K562 (cell line): ENCODE measurements around the gene ZDHHC8. TPM values are rescaled to one million over a fixed set of nuclear protein-coding genes. Genes with fewer than 3 reads are reported as not detected.

Experiments used
- BHLHE40 ChIP-seq: IDR thresholded peaks from 2 replicates; pipeline ENCODE4 v1.6.1; 2011; ENCODE audit warnings: low read length, improper control_type of control experiment
- CBX3 ChIP-seq, 2 experiments: IDR thresholded peaks; 1 replicate in 1 of 2; 2 replicates in 1 of 2; pipeline ENCODE4 v1.6.1; 2012; ENCODE audit warnings: inconsistent platforms in 2 of 2, low read length in 2 of 2, borderline replicate concordance in 1 of 2, control low read depth in 1 of 2
- CREB3L1 ChIP-seq: fragments of 450-650 bp; IDR thresholded peaks from 2 replicates; pipeline ENCODE4 v1.6.1; 2014; ENCODE audit warnings: low read depth, mild to moderate bottlenecking, moderate library complexity, borderline replicate concordance
- E2F3 ChIP-seq: fragments of 250-450 bp; sonication (Bioruptor Pico); IDR thresholded peaks from 2 replicates; pipeline ENCODE4 v1.4.0; 2020; ENCODE audit warnings: mild to moderate bottlenecking
- HCFC1 ChIP-seq: IDR thresholded peaks from 2 replicates; pipeline ENCODE4 v1.6.1; 2012; ENCODE audit warnings: low read depth, low read length, improper control_type of control experiment
- HDAC2 ChIP-seq: fragments of 450-650 bp; IDR thresholded peaks from 2 replicates; pipeline ENCODE4 v1.6.1; 2016; ENCODE audit warnings: mild to moderate bottlenecking
- HSF4 ChIP-seq: fragments of 250-450 bp; sonication (Bioruptor Pico); IDR thresholded peaks from 2 replicates; pipeline ENCODE4 v2.1.2; 2022; ENCODE audit warnings: mild to moderate bottlenecking, moderate library complexity, borderline replicate concordance
- KHSRP ChIP-seq: fragments of 450-650 bp; IDR thresholded peaks from 2 replicates; pipeline ENCODE4 v1.6.1; 2017
- KLF6 ChIP-seq: fragments of 250-450 bp; sonication (Bioruptor Pico); IDR thresholded peaks from 2 replicates; pipeline ENCODE4 v1.4.0; 2020; ENCODE audit warnings: mild to moderate bottlenecking, moderate library complexity, borderline replicate concordance
- MAZ ChIP-seq, 2 experiments: fragments of 450-650 bp in 1 of 2; sonication (generic) in 1 of 2; formaldehyde crosslinking; IDR thresholded peaks in 1 of 2; conservative IDR thresholded peaks in 1 of 2; 2 replicates each; pipeline versions ENCODE4 v1.4.0 to v1.5.0; 2020; ENCODE audit warnings: mild to moderate bottlenecking in 1 of 2, missing genetic modification reagents in 1 of 2
- NCOA2 ChIP-seq, 2 experiments: fragments of 450-650 bp; IDR thresholded peaks; 2 replicates each; pipeline ENCODE4 v1.6.1; 2018; ENCODE audit warnings: mild to moderate bottlenecking in 2 of 2, moderate library complexity in 1 of 2; ENCODE audit not compliant: partially characterized antibody in 2 of 2
- PTBP1 ChIP-seq: fragments of 200-400 bp; formaldehyde crosslinking; IDR thresholded peaks from 2 replicates; pipeline ENCODE4 v1.6.1; 2017; ENCODE audit warnings: low read depth, low read length
- PYGO2 ChIP-seq: fragments of 450-650 bp; IDR thresholded peaks from 2 replicates; pipeline ENCODE4 v1.6.1; 2016; ENCODE audit warnings: mild to moderate bottlenecking, missing genetic modification characterization, moderate library complexity, missing compliant biosample characterization
- RBM25 ChIP-seq: fragments of 200-400 bp; formaldehyde crosslinking; IDR thresholded peaks from 2 replicates; pipeline ENCODE4 v1.6.1; 2018; ENCODE audit warnings: low read length, low read depth, moderate library complexity; ENCODE audit not compliant: severe bottlenecking
- THRAP3 ChIP-seq: fragments of 450-650 bp; IDR thresholded peaks from 2 replicates; pipeline ENCODE4 v1.6.1; 2016; ENCODE audit warnings: mild to moderate bottlenecking, inconsistent platforms, borderline replicate concordance
- ZNF316 ChIP-seq: fragments of 450-650 bp; IDR thresholded peaks from 2 replicates; pipeline ENCODE4 v1.6.1; 2016
- ZNF668 ChIP-seq: fragments of 250-450 bp; sonication (Bioruptor Pico); IDR thresholded peaks from 2 replicates; pipeline ENCODE4 v1.8.0; 2022; ENCODE audit warnings: mild to moderate bottlenecking, inconsistent platforms
- polyA plus RNA-seq, 8 experiments: library from polyadenylated mRNA; depleted of rRNA in 4 of 8; stranded (reverse) in 5 of 8; unstranded in 3 of 8; fragments of >200 nt; fragmentation: Nextera tagmentation in 2 of 8; fragmentation: Illumina TruSeq in 1 of 8; extraction: Ambion mirVana in 2 of 8; extraction: Trizol in 1 of 8; gene quantifications; 2 replicates each; pipeline versions ENCODE4 v1.2.1 to v1.2.3, GENCODE V29; 2011 to 2014; ENCODE audit warnings: inconsistent platforms in 1 of 8, missing spikeins in 1 of 8
- total RNA-seq, 7 experiments: library from RNA; depleted of rRNA in 6 of 7; stranded (reverse); fragments of >200 nt in 6 of 7; fragmentation: Illumina TruSeq in 2 of 7; extraction: Trizol in 2 of 7; gene quantifications; 2 replicates each; pipeline versions ENCODE4 v1.2.1 to v1.2.3, GENCODE V29; 2011 to 2021; ENCODE audit warnings: low replicate concordance in 1 of 7
- TF ChIP-seq, protein P1 (sequence below): fragments of 250-450 bp; sonication (Bioruptor Pico); IDR thresholded peaks from 2 replicates; pipeline ENCODE4 v1.8.0; 2021; ENCODE audit warnings: mild to moderate bottlenecking, moderate library complexity
- TF ChIP-seq, protein P2 (sequence below): fragments of 250-450 bp; sonication (Bioruptor Pico); IDR thresholded peaks from 2 replicates; pipeline ENCODE4 v1.5.0; 2021

ZDHHC8 gene
- total and polyA plus RNA-seq, 9 of the 15 experiments (the other 6 are each of a cell fraction or from before 2014, with no cell fraction given) = 0.04 to 109 (median 16.4) TPM

DNA sequence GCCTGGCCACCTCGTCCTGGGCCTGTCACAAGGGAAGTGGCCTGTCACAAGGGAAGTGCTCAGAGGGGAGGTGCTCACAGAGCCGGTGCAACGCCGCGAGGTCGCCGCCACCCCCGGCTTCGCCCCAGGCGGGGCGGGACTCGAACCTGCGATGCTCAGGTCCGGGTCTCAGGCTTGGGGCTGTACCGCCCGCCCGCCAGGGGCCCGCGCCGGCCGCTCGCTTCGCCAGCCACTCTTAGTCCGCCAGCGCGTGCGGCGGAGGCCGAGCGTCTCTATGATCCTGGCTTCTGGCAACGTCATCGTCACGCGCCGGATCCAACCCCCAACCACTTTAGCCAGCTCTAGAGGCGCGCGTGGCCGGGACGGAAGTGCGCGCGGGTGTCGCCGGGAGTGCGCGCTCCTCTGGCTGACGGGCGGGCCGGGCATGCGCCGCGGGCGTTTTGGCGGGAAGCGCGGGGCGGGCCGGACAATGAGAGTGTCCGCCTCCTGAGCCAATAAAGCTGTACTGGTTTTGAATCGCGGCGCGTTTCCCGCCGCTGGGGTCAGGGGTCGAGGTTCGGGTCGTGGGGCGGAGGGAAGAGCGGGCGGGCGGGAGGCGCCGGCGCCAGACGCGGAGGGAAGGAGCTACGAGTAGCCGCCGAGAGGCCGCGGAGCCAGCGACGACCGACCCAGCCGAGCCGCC lies 14.5 kb upstream of the ZDHHC8 start, which contains the start of gene TRMT2A (continued):
- TF ChIP-seq MAZ (CRISPR knock-in tag; conservative IDR thresholded peaks at IDR 0.05 in 1 of 2, IDR thresholded peaks at IDR 0.05 in 1 of 2) = peak; percentile 97 to 100
- no peak for TF ChIP-seq RBM25
- TF ChIP-seq HDAC2 = peak; percentile 80; the same call in 1 of the 2 replicates
- TF ChIP-seq CBX3 (IDR thresholded peaks at IDR 0.05; ENCODE audit: borderline replicate concordance in 1 of 2, low read length in 2 of 2) = peak in 1 of 2 experiments; percentile 94; a peak in 2 of 3 replicates
- TF ChIP-seq CREB3L1 = no peak
- TF ChIP-seq BHLHE40 = peak; percentile 92
- TF ChIP-seq PYGO2 (tag) = no peak
- peak; percentile 88; the same call in 1 of the 2 replicates for TF ChIP-seq KHSRP
- TF ChIP-seq, protein P1, sequence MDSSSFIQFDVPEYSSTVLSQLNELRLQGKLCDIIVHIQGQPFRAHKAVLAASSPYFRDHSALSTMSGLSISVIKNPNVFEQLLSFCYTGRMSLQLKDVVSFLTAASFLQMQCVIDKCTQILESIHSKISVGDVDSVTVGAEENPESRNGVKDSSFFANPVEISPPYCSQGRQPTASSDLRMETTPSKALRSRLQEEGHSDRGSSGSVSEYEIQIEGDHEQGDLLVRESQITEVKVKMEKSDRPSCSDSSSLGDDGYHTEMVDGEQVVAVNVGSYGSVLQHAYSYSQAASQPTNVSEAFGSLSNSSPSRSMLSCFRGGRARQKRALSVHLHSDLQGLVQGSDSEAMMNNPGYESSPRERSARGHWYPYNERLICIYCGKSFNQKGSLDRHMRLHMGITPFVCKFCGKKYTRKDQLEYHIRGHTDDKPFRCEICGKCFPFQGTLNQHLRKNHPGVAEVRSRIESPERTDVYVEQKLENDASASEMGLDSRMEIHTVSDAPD = peak; percentile 66; the same call in 1 of the 2 replicates
- TF ChIP-seq THRAP3 = no peak
- no peak for TF ChIP-seq NCOA2 (IDR thresholded peaks at IDR 0.05; ENCODE audit: partially characterized antibody in 2 of 2)
- TF ChIP-seq HCFC1 = peak; percentile 99
- peak; percentile 45; the same call in 1 of the 2 replicates for TF ChIP-seq KLF6 (CRISPR knock-in tag)
- peak; percentile 100 for TF ChIP-seq E2F3 (CRISPR knock-in tag)
- TF ChIP-seq HSF4 (CRISPR knock-in tag) = peak; percentile 86
- TF ChIP-seq ZNF668 (CRISPR knock-in tag) = peak; percentile 80; the same call in 1 of the 2 replicates
- TF ChIP-seq, protein P2, sequence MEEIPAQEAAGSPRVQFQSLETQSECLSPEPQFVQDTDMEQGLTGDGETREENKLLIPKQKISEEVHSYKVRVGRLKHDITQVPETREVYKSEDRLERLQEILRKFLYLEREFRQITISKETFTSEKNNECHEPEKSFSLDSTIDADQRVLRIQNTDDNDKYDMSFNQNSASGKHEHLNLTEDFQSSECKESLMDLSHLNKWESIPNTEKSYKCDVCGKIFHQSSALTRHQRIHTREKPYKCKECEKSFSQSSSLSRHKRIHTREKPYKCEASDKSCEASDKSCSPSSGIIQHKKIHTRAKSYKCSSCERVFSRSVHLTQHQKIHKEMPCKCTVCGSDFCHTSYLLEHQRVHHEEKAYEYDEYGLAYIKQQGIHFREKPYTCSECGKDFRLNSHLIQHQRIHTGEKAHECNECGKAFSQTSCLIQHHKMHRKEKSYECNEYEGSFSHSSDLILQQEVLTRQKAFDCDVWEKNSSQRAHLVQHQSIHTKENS = no peak
- TF ChIP-seq PTBP1 = peak; percentile 81
- peak; percentile 53; the same call in 1 of the 2 replicates for TF ChIP-seq ZNF316
